ENCODE measurements around the gene TMBIM1. TPM values are rescaled to one million over a fixed set of nuclear protein-coding genes. Genes with fewer than 3 reads are reported as not detected.

Gene TMBIM1
- total and polyA plus RNA-seq, 9 of the 15 experiments (the other 6 are each of a cell fraction or from before 2014, with no cell fraction given) = 14.2 to 105 (median 47.0) TPM

- TF ChIP-seq CTCF (IDR thresholded peaks at IDR 0.05 in 2 of 3, conservative IDR thresholded peaks at IDR 0.05 in 1 of 3; ENCODE audit: insufficient read depth in 2 of 3, low read depth in 1 of 3, low read length in 3 of 3) (0 out of 6 replicates have a peak, but pooled peaks of 1 of the 3 experiments have one; percentile 3), ZNF384 (IDR thresholded peaks at IDR 0.05; ENCODE audit: low read depth, low read length) (no peak), POLR2A (conservative IDR thresholded peaks at IDR 0.05) (peak; percentile 48; the same call in 1 of the 2 replicates), GTF2E2 (tag; IDR thresholded peaks at IDR 0.05) (no peak), MCM2 (IDR thresholded peaks at IDR 0.05; ENCODE audit: low read depth) (no peak), ZKSCAN8 (CRISPR knock-in tag; IDR thresholded peaks at IDR 0.05) (no peak), TEAD1 (CRISPR knock-in tag; IDR thresholded peaks at IDR 0.05) (0 out of 4 replicates have a peak, but pooled peaks of 1 of the 2 experiments have one; percentile 23), NCOA6 (IDR thresholded peaks at IDR 0.05) (no peak), NR3C1 (CRISPR knock-in tag; IDR thresholded peaks at IDR 0.05) (no peak), PTTG1 (tag; IDR thresholded peaks at IDR 0.05; ENCODE audit: low read depth) (no peak), SIN3A (IDR thresholded peaks at IDR 0.05; ENCODE audit: borderline replicate concordance in 2 of 2, control insufficient read depth in 1 of 2, low read depth in 2 of 2, low read length in 2 of 2) (0 out of 4 replicates have a peak, but pooled peaks of 1 of the 2 experiments have one; percentile 36), BRCA1 (IDR thresholded peaks at IDR 0.05) (no peak), BRCA1 (CRISPR knock-in tag; IDR thresholded peaks at IDR 0.05) (no peak), ZNF695 (CRISPR knock-in tag; IDR thresholded peaks at IDR 0.05) (no peak), ZNF586 (CRISPR knock-in tag; conservative IDR thresholded peaks at IDR 0.05) (no peak), STAT5B (CRISPR knock-in tag; IDR thresholded peaks at IDR 0.05) (no peak), E2F8 (IDR thresholded peaks at IDR 0.05; ENCODE audit: low read depth, partially characterized antibody) (no peak), CREB3 (tag; conservative IDR thresholded peaks at IDR 0.05; ENCODE audit: low read depth) (no peak), PCBP2 (IDR thresholded peaks at IDR 0.05; ENCODE audit: low read depth, low read length, poor library complexity, severe bottlenecking) (no peak), SRSF3 (IDR thresholded peaks at IDR 0.05; ENCODE audit: insufficient read depth, low read length) (no peak), CEBPG (CRISPR knock-in tag; IDR thresholded peaks at IDR 0.05) (no peak), CEBPG (tag; conservative IDR thresholded peaks at IDR 0.05 in 1 of 2, IDR thresholded peaks at IDR 0.05 in 1 of 2) (no peak), HNRNPL (IDR thresholded peaks at IDR 0.05; ENCODE audit: low read depth, low read length) (peak; percentile 82; the same call in 1 of the 2 replicates), ZNF174 (CRISPR knock-in tag; IDR thresholded peaks at IDR 0.05) (no peak)
Measured at GRCh38 chr2:218322768-218323525, 30.6 kb upstream of the TMBIM1 start (continued).
